SK-N-MC (cell line): ENCODE measurements around the gene ARHGEF17.

ENCODE experiments used
- DNase-seq: peaks from one replicate; pipeline ENCODE4 v3.0.0-alpha.2; 2011; ENCODE audit warnings: low read depth, low spot score
- H3K27ac ChIP-seq: fragments of 200-600 bp; sonication (generic); 2 replicates; pipeline ENCODE4 v1.5.1; 2016; ENCODE audit warnings: mixed run types
- H3K36me3 ChIP-seq: fragments of 200-600 bp; sonication (generic); 2 replicates; pipeline ENCODE4 v1.6.1; 2017; ENCODE audit warnings: antibody characterized with exemption, low read length, mixed read lengths; ENCODE audit not compliant: insufficient read depth
- H3K4me3 ChIP-seq: fragments of 200-600 bp; sonication (generic); 2 replicates; pipeline ENCODE4 v1.5.1; 2016
- H3K9ac ChIP-seq: fragments of 200-600 bp; sonication (generic); 2 replicates; pipeline ENCODE4 v1.8.0; 2017; ENCODE audit warnings: mixed run types, mixed read lengths; ENCODE audit not compliant: insufficient read length
- H3K9me3 ChIP-seq: fragments of 200-600 bp; sonication (generic); 2 replicates; pipeline ENCODE4 v1.6.1; 2017; ENCODE audit warnings: low read depth, mild to moderate bottlenecking, antibody characterized with exemption, low read length, moderate library complexity, mixed read lengths
- EZH2 ChIP-seq: fragments of 200-600 bp; sonication (generic); IDR thresholded peaks from one replicate; pipeline ENCODE4 v1.6.1; 2017; ENCODE audit warnings: antibody characterized with exemption
- FOXP2 ChIP-seq: optimal IDR thresholded peaks from 2 replicates; pipeline ENCODE3; 2011; ENCODE audit warnings: mild to moderate bottlenecking, moderate library complexity; ENCODE audit not compliant: insufficient read depth; ENCODE audit errors: extremely low read length, control extremely low read depth
- POLR2AphosphoS5 ChIP-seq: IDR thresholded peaks from 2 replicates; pipeline ENCODE4 v1.6.1; 2012; ENCODE audit warnings: mild to moderate bottlenecking, low read depth, low read length, borderline replicate concordance

The ARHGEF17 gene

GRCh38 chr11:73312851-73313327 lies 4.8 kb downstream of the ARHGEF17 start:
- peak overlapping the region; percentile 52 for H3K4me3 ChIP-seq
- H3K27ac ChIP-seq = peak overlapping the region; percentile 13; the same call in 1 of the 2 replicates
- peak overlapping the region; percentile 41 for H3K9ac ChIP-seq
- TF ChIP-seq EZH2 (no peak), POLR2AphosphoS5 (no peak), FOXP2 (no peak)
- H3K9me3 ChIP-seq = no peaks in the 10 kb centered on the region
- DNase-seq = no peak
- no peaks in the 10 kb centered on the region for H3K36me3 ChIP-seq

GRCh38 chr11:73313652-73314051 lies 5.6 kb downstream of the ARHGEF17 start:
- no peak overlapping the region for H3K4me3 ChIP-seq
- TF ChIP-seq EZH2 = no peak
- no peak for TF ChIP-seq POLR2AphosphoS5
- TF ChIP-seq FOXP2 = no peak
- no peak for DNase-seq
- no peak overlapping the region for H3K27ac ChIP-seq
- H3K9ac ChIP-seq = peak overlapping the region; percentile 20
- no peaks in the 10 kb centered on the region for H3K36me3 ChIP-seq
- no peaks in the 10 kb centered on the region for H3K9me3 ChIP-seq

- no peak for DNase-seq
- Histone ChIP-seq H3K9ac (no peak overlapping the region), H3K9me3 (no peaks in the 10 kb centered on the region), H3K27ac (no peak overlapping the region), H3K36me3 (no peaks in the 10 kb centered on the region), H3K4me3 (no peak overlapping the region)
- no peak for TF ChIP-seq FOXP2
- no peak for TF ChIP-seq POLR2AphosphoS5
- TF ChIP-seq EZH2 = no peak
Measured at GRCh38 chr11:73314117-73314961, 6.3 kb downstream of the ARHGEF17 start.

- no peak for DNase-seq
- Histone ChIP-seq H3K27ac (peak overlapping the region; percentile 63; the same call in 1 of the 2 replicates), H3K9me3 (no peaks in the 10 kb centered on the region), H3K36me3 (no peaks in the 10 kb centered on the region), H3K9ac (no peak overlapping the region), H3K4me3 (no peak overlapping the region)
- TF ChIP-seq FOXP2 = no peak
- TF ChIP-seq POLR2AphosphoS5 = no peak
- no peak for TF ChIP-seq EZH2
Measured at GRCh38 chr11:73315293-73316020, 7.4 kb downstream of the ARHGEF17 start.

GRCh38 chr11:73316422-73316821 lies 8.3 kb downstream of the ARHGEF17 start:
- Histone ChIP-seq H3K4me3 (no peak overlapping the region), H3K9me3 (no peaks in the 10 kb centered on the region), H3K27ac (peak overlapping the region; percentile 49; the same call in 1 of the 2 replicates), H3K36me3 (no peaks in the 10 kb centered on the region), H3K9ac (no peak overlapping the region)
- no peak for TF ChIP-seq FOXP2
- TF ChIP-seq POLR2AphosphoS5 = no peak
- no peak for TF ChIP-seq EZH2
- DNase-seq = no peak

GRCh38 chr11:73317373-73317772 lies 9.3 kb downstream of the ARHGEF17 start:
- TF ChIP-seq POLR2AphosphoS5 = no peak
- TF ChIP-seq FOXP2 = no peak
- TF ChIP-seq EZH2 = no peak
- H3K9ac ChIP-seq = no peak overlapping the region
- no peaks in the 10 kb centered on the region for H3K36me3 ChIP-seq
- DNase-seq = no peak
- no peaks in the 10 kb centered on the region for H3K9me3 ChIP-seq
- no peak overlapping the region for H3K4me3 ChIP-seq
- H3K27ac ChIP-seq = peak overlapping the region; percentile 76; the same call in 1 of the 2 replicates

- DNase-seq = no peak
- TF ChIP-seq EZH2 (no peak), FOXP2 (no peak), POLR2AphosphoS5 (no peak)
- H3K4me3 ChIP-seq = no peak overlapping the region
- H3K9ac ChIP-seq = no peak overlapping the region
- peak overlapping the region; percentile 76; the same call in 1 of the 2 replicates for H3K27ac ChIP-seq
- no peaks in the 10 kb centered on the region for H3K9me3 ChIP-seq
- H3K36me3 ChIP-seq = no peaks in the 10 kb centered on the region
Measured at GRCh38 chr11:73317803-73318202, 9.7 kb downstream of the ARHGEF17 start.

- no peak overlapping the region for H3K4me3 ChIP-seq
- no peak for TF ChIP-seq FOXP2
- no peak for TF ChIP-seq POLR2AphosphoS5
- TF ChIP-seq EZH2 = no peak
- H3K27ac ChIP-seq = 0 out of 2 replicates have a peak overlapping the region, but pooled peaks have one; percentile 76
- DNase-seq = no peak
- H3K9me3 ChIP-seq = no peaks in the 10 kb centered on the region
- no peak overlapping the region for H3K9ac ChIP-seq
- H3K36me3 ChIP-seq = no peaks in the 10 kb centered on the region
Measured at GRCh38 chr11:73318501-73319011, 10.5 kb downstream of the ARHGEF17 start.
